ENCODE data around the gene INO80E.

INO80E gene

DNA sequence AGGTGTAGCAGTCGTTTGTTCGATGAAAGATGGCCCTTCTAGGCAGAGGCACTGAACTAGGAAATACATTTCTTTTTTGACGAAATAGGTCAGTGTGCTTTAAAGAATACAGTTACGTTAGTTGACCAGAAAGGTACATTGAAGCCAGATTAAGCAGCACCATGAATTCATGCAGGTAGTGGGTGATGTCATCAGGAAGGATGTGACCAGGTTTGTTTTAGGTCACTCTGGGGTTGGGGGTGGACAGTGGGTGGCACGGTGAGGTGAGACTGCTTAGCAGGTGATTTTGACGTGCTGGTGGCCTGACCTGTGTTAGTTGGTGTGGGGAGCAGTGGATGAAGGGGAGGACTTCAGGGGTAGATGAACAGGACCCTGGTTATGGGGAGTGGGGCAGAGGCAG, 3.6 kb downstream of the INO80E start:
- no peaks in the 10 kb centered on the region for H3K9me3 Mint-ChIP-seq
- no peak overlapping the region for H3K27ac Mint-ChIP-seq
- no peak overlapping the region for H3K4me3 Mint-ChIP-seq
- no peak for DNase-seq
- TF ChIP-seq, protein P1, sequence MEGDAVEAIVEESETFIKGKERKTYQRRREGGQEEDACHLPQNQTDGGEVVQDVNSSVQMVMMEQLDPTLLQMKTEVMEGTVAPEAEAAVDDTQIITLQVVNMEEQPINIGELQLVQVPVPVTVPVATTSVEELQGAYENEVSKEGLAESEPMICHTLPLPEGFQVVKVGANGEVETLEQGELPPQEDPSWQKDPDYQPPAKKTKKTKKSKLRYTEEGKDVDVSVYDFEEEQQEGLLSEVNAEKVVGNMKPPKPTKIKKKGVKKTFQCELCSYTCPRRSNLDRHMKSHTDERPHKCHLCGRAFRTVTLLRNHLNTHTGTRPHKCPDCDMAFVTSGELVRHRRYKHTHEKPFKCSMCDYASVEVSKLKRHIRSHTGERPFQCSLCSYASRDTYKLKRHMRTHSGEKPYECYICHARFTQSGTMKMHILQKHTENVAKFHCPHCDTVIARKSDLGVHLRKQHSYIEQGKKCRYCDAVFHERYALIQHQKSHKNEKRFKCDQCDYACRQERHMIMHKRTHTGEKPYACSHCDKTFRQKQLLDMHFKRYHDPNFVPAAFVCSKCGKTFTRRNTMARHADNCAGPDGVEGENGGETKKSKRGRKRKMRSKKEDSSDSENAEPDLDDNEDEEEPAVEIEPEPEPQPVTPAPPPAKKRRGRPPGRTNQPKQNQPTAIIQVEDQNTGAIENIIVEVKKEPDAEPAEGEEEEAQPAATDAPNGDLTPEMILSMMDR (IDR thresholded peaks at IDR 0.05): no peak
- peaks cover 19% of the 10 kb centered on the region for H3K4me1 Mint-ChIP-seq
- H3K27me3 Mint-ChIP-seq (ENCODE audit: low read depth, poor library complexity): peaks cover 3% of the 10 kb centered on the region
- peaks cover 11% of the 10 kb centered on the region for H3K36me3 Mint-ChIP-seq (ENCODE audit: low read depth)

DNA sequence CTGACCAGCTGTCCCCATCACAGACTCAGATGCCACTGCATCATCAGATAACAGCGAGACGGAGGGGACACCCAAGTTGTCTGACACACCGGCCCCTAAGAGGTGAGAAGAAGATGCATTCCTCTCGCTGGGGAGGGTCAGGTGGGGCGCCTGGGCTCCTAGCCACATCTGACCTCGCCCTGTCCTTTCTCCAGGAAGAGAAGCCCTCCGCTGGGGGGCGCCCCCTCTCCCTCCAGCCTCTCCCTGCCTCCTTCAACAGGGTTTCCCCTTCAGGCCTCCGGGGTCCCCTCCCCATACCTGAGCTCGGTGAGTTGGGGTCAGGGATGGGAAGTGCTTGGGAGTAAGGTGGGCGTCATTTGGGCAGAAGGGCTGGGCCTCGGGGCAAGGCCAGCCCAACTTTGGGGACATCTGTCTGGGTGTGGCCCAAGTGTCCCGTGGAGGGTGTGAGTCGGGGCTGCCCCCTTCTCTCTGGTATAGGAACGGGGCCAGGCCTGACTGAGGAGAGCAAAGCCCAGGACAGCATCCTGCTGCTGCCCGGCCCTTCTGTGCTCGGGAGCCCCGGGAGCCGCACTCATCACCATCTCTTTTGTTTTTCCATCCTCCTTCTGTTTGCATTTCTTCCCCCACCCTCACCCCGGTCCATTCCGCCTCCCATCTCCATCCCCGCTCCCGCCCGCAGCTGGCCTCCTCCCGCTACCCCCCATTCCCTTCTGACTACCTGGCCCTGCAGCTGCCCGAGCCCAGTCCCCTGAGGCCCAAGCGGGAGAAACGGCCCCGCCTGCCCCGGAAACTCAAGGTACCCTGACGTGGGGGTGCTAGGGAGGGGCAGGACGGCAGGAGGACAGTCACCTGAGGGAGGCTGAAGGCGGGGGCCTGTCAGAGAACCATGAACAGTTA, 4.9 kb downstream of the INO80E start:
- Mint-ChIP-seq H3K4me3 (no peak overlapping the region), H3K27me3 (ENCODE audit: low read depth, poor library complexity) (peaks cover 3% of the 10 kb centered on the region), H3K36me3 (ENCODE audit: low read depth) (peaks cover 11% of the 10 kb centered on the region), H3K9me3 (no peaks in the 10 kb centered on the region), H3K27ac (no peak overlapping the region), H3K4me1 (peaks cover 11% of the 10 kb centered on the region)
- DNase-seq: no peak
- TF ChIP-seq, protein P1 (IDR thresholded peaks at IDR 0.05): no peak

DNA sequence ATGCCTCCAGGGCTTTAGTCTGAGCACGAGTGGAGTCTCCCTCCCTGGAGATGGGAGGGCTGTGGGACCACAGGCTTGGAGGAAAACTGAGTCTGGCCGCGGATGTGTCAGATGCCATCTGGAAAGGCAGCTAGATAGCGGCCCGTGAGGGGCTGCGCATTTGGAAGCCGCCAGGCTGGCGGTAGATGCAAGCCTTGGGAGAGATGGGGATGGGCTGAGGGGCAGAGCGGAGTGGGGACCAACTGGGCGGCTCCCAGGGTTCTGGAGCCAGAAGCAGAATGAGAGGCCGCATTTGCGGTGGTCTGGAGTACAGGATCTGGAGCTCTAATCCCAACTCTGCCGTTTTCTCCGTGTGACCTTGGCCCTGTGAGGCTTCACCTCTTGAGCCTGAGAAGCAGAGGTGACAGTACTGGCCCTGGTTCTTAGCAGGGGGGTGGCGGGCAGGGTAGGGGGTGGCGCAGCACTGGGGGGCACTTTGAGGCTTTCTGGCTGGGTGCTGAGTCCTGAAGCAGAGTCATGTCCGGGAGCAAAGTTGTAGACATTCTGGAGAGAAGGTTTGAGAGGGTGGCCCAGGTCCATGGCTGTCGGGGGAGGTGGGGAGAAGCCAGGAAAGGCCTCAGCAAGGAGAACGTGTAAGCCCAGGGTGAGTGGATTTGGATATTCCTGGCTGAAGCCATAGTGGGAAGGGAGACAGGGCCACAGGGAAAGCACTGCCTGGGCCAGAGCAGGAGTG, 6.7 kb downstream of the INO80E start:
- Mint-ChIP-seq H3K27me3 (ENCODE audit: low read depth, poor library complexity) (no peaks in the 10 kb centered on the region), H3K36me3 (ENCODE audit: low read depth) (peaks cover 9% of the 10 kb centered on the region), H3K9me3 (no peaks in the 10 kb centered on the region), H3K4me3 (no peak overlapping the region), H3K4me1 (no peaks in the 10 kb centered on the region), H3K27ac (no peak overlapping the region)
- DNase-seq: no peak
- TF ChIP-seq, protein P1 (IDR thresholded peaks at IDR 0.05): no peak

DNA sequence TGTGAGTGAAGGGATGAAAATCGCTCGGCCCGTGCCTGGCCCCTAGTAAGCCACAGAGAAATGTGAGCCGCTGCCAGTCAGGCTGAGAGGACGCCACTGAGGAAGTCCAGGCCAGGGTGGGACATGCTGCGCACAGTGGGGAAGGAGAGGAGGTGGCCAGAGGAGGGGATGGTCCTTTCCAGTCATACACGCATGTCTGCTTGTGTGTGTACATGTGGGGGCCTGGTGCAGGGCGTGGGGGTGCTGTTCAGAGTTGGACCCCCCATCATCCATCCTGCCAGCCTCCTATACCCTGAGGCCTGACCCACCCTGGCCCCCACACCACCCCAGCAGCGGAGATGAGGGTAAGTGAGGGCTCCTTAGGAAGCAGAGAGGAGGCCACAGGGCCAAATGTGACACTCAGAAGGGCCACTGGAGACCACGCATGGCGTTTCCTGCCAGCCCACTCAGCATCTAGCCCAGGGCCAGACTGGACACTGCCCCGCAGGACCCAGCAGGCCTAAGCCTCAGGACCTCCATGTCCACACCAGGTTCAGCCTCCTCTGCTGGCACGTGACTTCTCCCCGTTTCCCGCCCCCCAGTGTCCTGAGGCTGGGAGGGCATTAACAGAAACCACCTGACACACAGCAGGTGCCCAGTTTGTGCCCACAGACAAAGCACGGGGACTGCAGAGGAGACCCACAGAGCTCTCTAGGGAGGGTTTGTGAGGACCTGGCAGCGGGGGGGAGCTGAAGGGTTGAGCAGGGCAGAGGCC, 7.8 kb downstream of the INO80E start:
- H3K9me3 Mint-ChIP-seq: no peaks in the 10 kb centered on the region
- H3K4me1 Mint-ChIP-seq: no peaks in the 10 kb centered on the region
- no peak for DNase-seq
- no peak overlapping the region for H3K4me3 Mint-ChIP-seq
- no peak overlapping the region for H3K27ac Mint-ChIP-seq
- TF ChIP-seq, protein P1 (IDR thresholded peaks at IDR 0.05): no peak
- peaks cover 11% of the 10 kb centered on the region for H3K27me3 Mint-ChIP-seq (ENCODE audit: low read depth, poor library complexity)
- no peaks in the 10 kb centered on the region for H3K36me3 Mint-ChIP-seq (ENCODE audit: low read depth)

DNA sequence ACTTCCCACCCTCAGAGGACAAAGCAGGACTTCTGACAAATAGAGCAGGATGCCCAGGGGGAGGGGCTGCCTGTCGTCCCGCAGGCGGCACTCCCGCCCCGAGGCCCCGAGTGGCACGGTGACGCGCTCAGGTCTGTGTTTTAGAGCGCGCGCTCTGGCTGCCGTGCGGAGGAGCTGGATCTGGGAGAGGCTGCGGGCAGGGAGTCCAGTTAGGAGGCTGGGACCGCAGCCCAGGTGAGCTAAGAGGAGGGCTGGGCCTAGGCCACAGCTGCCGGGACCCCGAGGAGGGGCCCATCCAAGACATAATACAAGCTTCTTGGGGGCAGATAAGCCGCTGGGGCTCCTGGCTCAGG, 8.4 kb downstream of the INO80E start:
- Mint-ChIP-seq H3K27me3 (ENCODE audit: low read depth, poor library complexity) (peaks cover 16% of the 10 kb centered on the region), H3K9me3 (no peaks in the 10 kb centered on the region), H3K27ac (no peak overlapping the region), H3K4me3 (no peak overlapping the region), H3K36me3 (ENCODE audit: low read depth) (no peaks in the 10 kb centered on the region), H3K4me1 (no peaks in the 10 kb centered on the region)
- TF ChIP-seq, protein P1 (IDR thresholded peaks at IDR 0.05): no peak
- DNase-seq: no peak
